ENCODE measurements around the gene ZNF787. TPM values are rescaled to one million over a fixed set of nuclear protein-coding genes. Genes with fewer than 3 reads are reported as not detected.

Gene ZNF787
- total and polyA plus RNA-seq, 10 of the 15 experiments (the other 5 are each of a cell fraction or from before 2014, with no cell fraction given), result 0.23 to 39.9 (median 4.1) TPM

DNA sequence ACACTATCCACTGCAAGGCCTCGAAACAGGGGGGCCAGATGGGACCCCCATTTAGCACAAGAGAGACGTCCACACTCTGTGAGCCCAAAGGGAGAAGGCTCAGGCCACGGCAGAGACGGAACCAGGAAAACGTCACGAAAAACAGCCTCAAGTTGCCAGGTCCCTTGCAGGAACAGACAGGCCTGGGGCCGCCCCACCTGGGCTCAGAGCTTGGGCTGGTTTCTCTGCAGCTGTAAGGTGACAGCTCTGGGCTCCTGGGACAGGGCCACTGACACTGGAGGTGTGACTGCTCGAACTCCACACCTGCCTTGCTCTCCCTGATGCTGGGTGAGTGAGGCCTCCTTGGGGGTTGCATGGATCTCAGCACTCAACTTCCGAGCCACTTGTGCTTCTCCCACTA is 3.2 kb downstream of the ZNF787 start (continued):
- TF ChIP-seq E2F8 (IDR thresholded peaks at IDR 0.05; ENCODE audit: low read depth, partially characterized antibody) (no peak), MEF2A (IDR thresholded peaks at IDR 0.05; ENCODE audit: insufficient read depth, low read depth, low read length) (no peak)

- no peak for FAIRE-seq
- no peak for DNase-seq (ENCODE audit: low read depth, low spot score)
- Histone ChIP-seq H3K4me3 (no peak overlapping the region), H3K36me3 (ENCODE audit: control insufficient read depth in 2 of 2, insufficient read depth in 2 of 2, low read length in 1 of 2) (peaks cover 1 to 3% of the 10 kb centered on the region in 2 experiments; a peak in 2 of 4 replicates), H3K9me3 (replicated peaks; ENCODE audit: control insufficient read depth, insufficient read depth, low read length) (no peaks in the 10 kb centered on the region), H3K9ac (ENCODE audit: control insufficient read depth, insufficient read depth, low read length) (no peak overlapping the region), H2AFZ (ENCODE audit: control insufficient read depth, low read depth, low read length) (no peak overlapping the region), H3K79me2 (ENCODE audit: control insufficient read depth, insufficient read depth, low read length) (peaks cover 71% of the 10 kb centered on the region), H3K27ac (ENCODE audit: control insufficient read depth, insufficient read depth) (no peak overlapping the region), H4K20me1 (ENCODE audit: control insufficient read depth, insufficient read depth) (no peaks in the 10 kb centered on the region), H3K27me3 (replicated peaks in 1 of 2; ENCODE audit: control insufficient read depth in 2 of 2, insufficient read depth in 2 of 2, low read length in 1 of 2) (no peaks in the 10 kb centered on the region), H3K4me2 (ENCODE audit: control insufficient read depth, insufficient read depth) (no peak overlapping the region; the same call in 1 of the 2 replicates), H3K4me1 (ENCODE audit: control insufficient read depth, insufficient read depth, low read length) (peaks cover 24% of the 10 kb centered on the region)
- in situ Hi-C loops (cut with MboI), result no loop called here
- ChIA-PET CTCF (no interaction called here), SMC1A (ENCODE audit: uncharacterized antibody, unreplicated experiment) (no interaction called here), RAD21 (ENCODE audit: unreplicated experiment) (no interaction called here), POLR2A (no interaction called here)
- no peak for ATAC-seq
- no TSS peak for BruUV-seq (replicated peaks)
- 94% methylated on average over 14 of the region's 14 CpGs for WGBS (ENCODE audit: insufficient coverage, insufficient replicate concordance, low lambda C conversion rate, missing lambda C conversion rate)
- intact Hi-C loops (cut with micrococcal nuclease; ENCODE audit: unreplicated experiment), result no loop called here
- no peak for TF ChIP-seq RAD51 (IDR thresholded peaks at IDR 0.05)
- TF ChIP-seq EED (IDR thresholded peaks at IDR 0.05; ENCODE audit: low read depth), result no peak
- no peak for TF ChIP-seq TBL1XR1 (IDR thresholded peaks at IDR 0.05; ENCODE audit: low read depth, low read length)
- TF ChIP-seq, protein P1, sequence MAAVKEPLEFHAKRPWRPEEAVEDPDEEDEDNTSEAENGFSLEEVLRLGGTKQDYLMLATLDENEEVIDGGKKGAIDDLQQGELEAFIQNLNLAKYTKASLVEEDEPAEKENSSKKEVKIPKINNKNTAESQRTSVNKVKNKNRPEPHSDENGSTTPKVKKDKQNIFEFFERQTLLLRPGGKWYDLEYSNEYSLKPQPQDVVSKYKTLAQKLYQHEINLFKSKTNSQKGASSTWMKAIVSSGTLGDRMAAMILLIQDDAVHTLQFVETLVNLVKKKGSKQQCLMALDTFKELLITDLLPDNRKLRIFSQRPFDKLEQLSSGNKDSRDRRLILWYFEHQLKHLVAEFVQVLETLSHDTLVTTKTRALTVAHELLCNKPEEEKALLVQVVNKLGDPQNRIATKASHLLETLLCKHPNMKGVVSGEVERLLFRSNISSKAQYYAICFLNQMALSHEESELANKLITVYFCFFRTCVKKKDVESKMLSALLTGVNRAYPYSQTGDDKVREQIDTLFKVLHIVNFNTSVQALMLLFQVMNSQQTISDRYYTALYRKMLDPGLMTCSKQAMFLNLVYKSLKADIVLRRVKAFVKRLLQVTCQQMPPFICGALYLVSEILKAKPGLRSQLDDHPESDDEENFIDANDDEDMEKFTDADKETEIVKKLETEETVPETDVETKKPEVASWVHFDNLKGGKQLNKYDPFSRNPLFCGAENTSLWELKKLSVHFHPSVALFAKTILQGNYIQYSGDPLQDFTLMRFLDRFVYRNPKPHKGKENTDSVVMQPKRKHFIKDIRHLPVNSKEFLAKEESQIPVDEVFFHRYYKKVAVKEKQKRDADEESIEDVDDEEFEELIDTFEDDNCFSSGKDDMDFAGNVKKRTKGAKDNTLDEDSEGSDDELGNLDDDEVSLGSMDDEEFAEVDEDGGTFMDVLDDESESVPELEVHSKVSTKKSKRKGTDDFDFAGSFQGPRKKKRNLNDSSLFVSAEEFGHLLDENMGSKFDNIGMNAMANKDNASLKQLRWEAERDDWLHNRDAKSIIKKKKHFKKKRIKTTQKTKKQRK (IDR thresholded peaks at IDR 0.05; ENCODE audit: low read depth, low read length), result no peak
- no peak for TF ChIP-seq ATF2 (IDR thresholded peaks at IDR 0.05; ENCODE audit: low read length)
- no peak for TF ChIP-seq POLR2A (IDR thresholded peaks at IDR 0.05; ENCODE audit: low read depth, low read length)
- no peak for TF ChIP-seq ZZZ3 (IDR thresholded peaks at IDR 0.05; ENCODE audit: control insufficient read depth, insufficient read length, low read depth)
- no peak for TF ChIP-seq CEBPB (IDR thresholded peaks at IDR 0.05; ENCODE audit: borderline replicate concordance in 1 of 2, low read depth in 2 of 2, low read length in 2 of 2)
- TF ChIP-seq SMC3 (IDR thresholded peaks at IDR 0.05; ENCODE audit: borderline replicate concordance, low read length), result no peak
- TF ChIP-seq CBX5 (IDR thresholded peaks at IDR 0.05; ENCODE audit: low read depth), result no peak
- TF ChIP-seq TAF1 (IDR thresholded peaks at IDR 0.05; ENCODE audit: borderline replicate concordance, low read depth, low read length), result no peak
- TF ChIP-seq ZNF274 (IDR thresholded peaks at IDR 0.05; ENCODE audit: insufficient read depth, insufficient read length), result no peak
Observed at GRCh38 chr19:56117376-56117884, 3.7 kb downstream of the ZNF787 start.

Data from GM12878 (cell line).